HEK293 (cell line): ENCODE measurements around the gene RUNX1.

Source experiments
- ZNF426 ChIP-seq: fragments of 450-650 bp; formaldehyde crosslinking; IDR thresholded peaks from 2 replicates; pipeline ENCODE4 v1.5.1; 2017; ENCODE audit warnings: missing biosample characterization, missing genetic modification characterization, mild to moderate bottlenecking, inconsistent platforms, moderate library complexity
- ZNF843 ChIP-seq: fragments of 450-650 bp; formaldehyde crosslinking; IDR thresholded peaks from 2 replicates; pipeline ENCODE4 v1.5.1; 2016; ENCODE audit warnings: missing biosample characterization, missing genetic modification characterization
- TF ChIP-seq, protein P1 (sequence below): fragments of 450-650 bp; formaldehyde crosslinking; IDR thresholded peaks from 2 replicates; pipeline ENCODE4 v1.5.1; 2017; ENCODE audit warnings: missing biosample characterization, mild to moderate bottlenecking, missing genetic modification characterization, moderate library complexity

DNA sequence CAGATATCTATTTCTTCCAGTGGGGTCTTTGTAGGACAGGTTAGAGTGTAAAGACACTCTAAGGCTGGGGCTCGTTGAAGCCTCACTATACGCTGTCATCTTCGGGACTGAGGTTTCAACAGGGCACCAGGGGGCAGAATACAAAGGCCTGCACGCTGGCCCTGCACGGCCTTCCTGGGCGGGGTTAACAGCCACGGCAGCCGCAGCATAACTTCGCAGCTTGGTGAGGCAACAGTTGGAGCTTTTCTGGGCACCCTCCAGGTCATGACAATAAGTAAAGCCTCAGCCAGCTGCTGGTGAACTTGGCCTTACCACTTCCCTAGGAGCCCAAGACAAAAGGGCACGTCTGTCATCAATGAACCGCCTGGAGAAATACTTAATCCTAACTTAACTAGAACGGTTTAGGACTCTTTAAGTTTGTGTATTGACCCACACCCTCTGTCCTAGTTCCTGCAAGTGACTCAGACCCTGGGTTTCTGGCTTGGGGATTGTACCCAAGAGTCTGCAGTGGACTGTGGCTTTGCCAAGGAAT is 2.3 kb upstream of the RUNX1 start:
- TF ChIP-seq ZNF426: no peak
- TF ChIP-seq, protein P1, sequence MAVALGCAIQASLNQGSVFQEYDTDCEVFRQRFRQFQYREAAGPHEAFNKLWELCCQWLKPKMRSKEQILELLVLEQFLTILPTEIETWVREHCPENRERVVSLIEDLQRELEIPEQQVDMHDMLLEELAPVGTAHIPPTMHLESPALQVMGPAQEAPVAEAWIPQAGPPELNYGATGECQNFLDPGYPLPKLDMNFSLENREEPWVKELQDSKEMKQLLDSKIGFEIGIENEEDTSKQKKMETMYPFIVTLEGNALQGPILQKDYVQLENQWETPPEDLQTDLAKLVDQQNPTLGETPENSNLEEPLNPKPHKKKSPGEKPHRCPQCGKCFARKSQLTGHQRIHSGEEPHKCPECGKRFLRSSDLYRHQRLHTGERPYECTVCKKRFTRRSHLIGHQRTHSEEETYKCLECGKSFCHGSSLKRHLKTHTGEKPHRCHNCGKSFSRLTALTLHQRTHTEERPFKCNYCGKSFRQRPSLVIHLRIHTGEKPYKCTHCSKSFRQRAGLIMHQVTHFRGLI (tag by site-specific recombination): no peak
- TF ChIP-seq ZNF843 (tag by site-specific recombination): no peak
